B cell (primary cell): ENCODE results near the gene SPHK1. TPM values are rescaled to one million over a fixed set of nuclear protein-coding genes. Genes with fewer than 3 reads are reported as not detected.

Experiments used
- ATAC-seq: fragments of 200-7000 bp; cut with Tn5 transposase; one replicate; pipeline ENCODE4 v1.10.0; 2021; ENCODE audit warnings: low read depth, mild to moderate bottlenecking, moderate number of reproducible peaks, moderate library complexity
- CTCF ChIA-PET: fragments of 350-600 bp; sonication (Branson Sonifier 250); formaldehyde crosslinking; loops from one replicate; lab custom pipeline; 2021; ENCODE audit warnings: antibody characterized with exemption, inconsistent platforms; lab: Charles Lee
- POLR2A ChIA-PET: fragments of 350-600 bp; sonication (Branson Sonifier 250); formaldehyde crosslinking; loops from one replicate; lab custom pipeline; 2021; ENCODE audit warnings: antibody characterized with exemption; lab: Charles Lee
- DNase-seq: peaks from one replicate; pipeline ENCODE4 v3.0.0; 2013
- H2AFZ ChIP-seq: 2 replicates; pipeline ENCODE4 v1.6.1; 2012; ENCODE audit warnings: mild to moderate bottlenecking, low read depth, low read length; ENCODE audit not compliant: insufficient read depth, poor library complexity, severe bottlenecking
- H3K27ac ChIP-seq, 2 donors: 1 replicate in 1 of 2; 2 replicates in 1 of 2; pipeline ENCODE4 v1.5.1; 2012 to 2013; ENCODE audit warnings: low read length in 2 of 2, mild to moderate bottlenecking in 2 of 2, moderate library complexity in 1 of 2
- H3K27me3 ChIP-seq, 4 experiments: fragments of 200-600 bp in 1 of 4; sonication (generic) in 1 of 4; replicated peaks in 1 of 4; 1 replicate in 2 of 4; 2 replicates in 2 of 4; pipeline versions ENCODE4 v1.6.1 to v1.7.0; 2013 to 2016; ENCODE audit warnings: low read length in 3 of 4, mild to moderate bottlenecking in 2 of 4, mixed read lengths in 1 of 4, moderate library complexity in 1 of 4; ENCODE audit not compliant: insufficient read depth in 4 of 4, control insufficient read depth in 3 of 4; ENCODE audit errors: control extremely low read depth in 1 of 4
- H3K36me3 ChIP-seq, 2 experiments: replicated peaks in 1 of 2; 1 replicate in 1 of 2; 2 replicates in 1 of 2; pipeline versions ENCODE4 v1.6.1 to v1.7.1; 2013; ENCODE audit warnings: low read length in 1 of 2; ENCODE audit not compliant: insufficient read depth in 2 of 2, control insufficient read depth in 1 of 2; ENCODE audit errors: control extremely low read depth in 1 of 2, extremely low read depth in 1 of 2
- H3K4me1 ChIP-seq, 2 donors: fragments of 200-600 bp in 1 of 2; sonication (generic) in 1 of 2; 1 replicate in 1 of 2; 2 replicates in 1 of 2; pipeline versions ENCODE4 v1.5.1 to v1.6.1; 2013 to 2017; ENCODE audit warnings: low read length in 2 of 2; ENCODE audit not compliant: control insufficient read depth in 2 of 2, insufficient read depth in 2 of 2
- H3K4me2 ChIP-seq: replicated peaks from 2 replicates; pipeline ENCODE3; 2012; ENCODE audit warnings: mild to moderate bottlenecking, low read depth, low read length; ENCODE audit not compliant: poor library complexity, severe bottlenecking
- H3K4me3 ChIP-seq, 5 experiments: fragments of 200-600 bp in 1 of 5; sonication (generic) in 1 of 5; 1 replicate in 3 of 5; 2 replicates in 2 of 5; pipeline versions ENCODE4 v1.5.1 to v1.7.0; 2011 to 2016; ENCODE audit warnings: low read length in 4 of 5, mild to moderate bottlenecking in 4 of 5, low read depth in 2 of 5, control low read depth in 1 of 5, moderate library complexity in 1 of 5; ENCODE audit not compliant: insufficient read depth in 1 of 5; ENCODE audit errors: control extremely low read depth in 1 of 5, extremely low read depth in 1 of 5
- H3K79me2 ChIP-seq: fragments of 200-600 bp; sonication (generic); one replicate; pipeline ENCODE4 v1.6.0; 2016; ENCODE audit warnings: low read length; ENCODE audit not compliant: control insufficient read depth, insufficient read depth
- H3K9ac ChIP-seq: fragments of 200-600 bp; sonication (generic); 2 replicates; pipeline ENCODE4 v1.6.1; 2017; ENCODE audit warnings: mild to moderate bottlenecking, low read length, moderate library complexity
- H3K9me3 ChIP-seq, 3 donors: one replicate each; pipeline versions ENCODE4 v1.6.1 to v1.7.1; 2013; ENCODE audit warnings: low read length in 2 of 3; ENCODE audit not compliant: control insufficient read depth in 2 of 3, insufficient read depth in 1 of 3; ENCODE audit errors: control extremely low read depth in 1 of 3
- H4K20me1 ChIP-seq: 2 replicates; pipeline ENCODE4 v1.6.0; 2012; ENCODE audit warnings: mild to moderate bottlenecking, low read length; ENCODE audit not compliant: insufficient read depth, control insufficient read depth, poor library complexity, severe bottlenecking
- H3K27ac Mint-ChIP-seq: one replicate; pipeline ENCODE4 v1.8.0; 2021; ENCODE audit warnings: mixed read lengths
- H3K27me3 Mint-ChIP-seq: one replicate; pipeline ENCODE4 v1.8.0; 2021; ENCODE audit warnings: mixed read lengths
- H3K4me1 Mint-ChIP-seq: one replicate; pipeline ENCODE4 v1.8.0; 2021; ENCODE audit warnings: mixed read lengths
- H3K4me3 Mint-ChIP-seq: one replicate; pipeline ENCODE4 v1.8.0; 2021; ENCODE audit warnings: mixed read lengths
- H3K9me3 Mint-ChIP-seq: one replicate; pipeline ENCODE4 v1.8.0; 2022; ENCODE audit warnings: mixed read lengths; ENCODE audit not compliant: insufficient read depth
- CTCF ChIP-seq: fragments of 200-600 bp; IDR thresholded peaks from one replicate; pipeline ENCODE4 v1.8.0; 2022; ENCODE audit warnings: antibody characterized with exemption, mild to moderate bottlenecking
- EZH2 ChIP-seq: IDR thresholded peaks from 2 replicates; pipeline ENCODE4 v1.6.1; 2012; ENCODE audit warnings: borderline replicate concordance, low read depth, mild to moderate bottlenecking, moderate library complexity, low read length; ENCODE audit not compliant: insufficient read depth, poor library complexity, severe bottlenecking
- WGBS: methylation state at CpG from one replicate; pipeline ENCODE4 v1.1.5; 2013; ENCODE audit warnings: missing lambda C conversion rate; ENCODE audit not compliant: insufficient coverage; 5-methylcytosine and 5-hydroxymethylcytosine counted together
- intact Hi-C: fragments of 100-400 bp; cut with micrococcal nuclease; formaldehyde crosslinking; loops from one replicate; pipeline ENCODE4 v1.10.0; 2022
- polyA plus RNA-seq: library from polyadenylated mRNA; depleted of rRNA; stranded (reverse); fragments of >200 nt; gene quantifications from 2 replicates; pipeline ENCODE4 v1.2.3, GENCODE V29; 2012
- total RNA-seq, 2 donors: library from RNA; stranded (reverse); fragments of 120-200 nt in 1 of 2; gene quantifications; 1 replicate in 1 of 2; 2 replicates in 1 of 2; pipeline versions ENCODE4 v1.2.3 to v1.2.4, GENCODE V29; 2013 to 2022

SPHK1 gene
- total and polyA plus RNA-seq, 2 donors (not counting 1 experiment from before 2014, with no cell fraction given): 1.1 to 2.4 TPM

GRCh38 chr17:76369379-76369778 is 15.0 kb upstream of the SPHK1 start:
- Mint-ChIP-seq H3K4me1 (no peaks in the 10 kb centered on the region), H3K27ac (no peak overlapping the region), H3K4me3 (no peak overlapping the region), H3K27me3 (peaks cover 9% of the 10 kb centered on the region), H3K9me3 (no peaks in the 10 kb centered on the region)
- H4K20me1 ChIP-seq: no peaks in the 10 kb centered on the region
- H2AFZ ChIP-seq: no peak overlapping the region
- no peak overlapping the region for H3K4me2 ChIP-seq
- intact Hi-C loops: no loop called here
- ATAC-seq: no peak
- H3K27me3 ChIP-seq: peaks cover 0 to 6% (median 0%) of the 10 kb centered on the region in 4 experiments
- WGBS: 99% methylated on average over 7 of the region's 10 CpGs
- POLR2A ChIA-PET: no interaction called here
- no peaks in the 10 kb centered on the region for H3K4me1 ChIP-seq
- CTCF ChIA-PET: interaction anchor here (1.5 to 3.9 kb wide), 2 partner anchors 12 to 28 kb away, joined by 3 to 20 read pairs; no protein-coding TSS in a partner anchor
- no peak overlapping the region for H3K27ac ChIP-seq
- DNase-seq: no peak
- no peak overlapping the region for H3K4me3 ChIP-seq
- no peaks in the 10 kb centered on the region for H3K79me2 ChIP-seq
- no peaks in the 10 kb centered on the region for H3K9me3 ChIP-seq
- no peak for TF ChIP-seq EZH2
- TF ChIP-seq CTCF: no peak
- no peaks in the 10 kb centered on the region for H3K36me3 ChIP-seq
- no peak overlapping the region for H3K9ac ChIP-seq

GRCh38 chr17:76369804-76370203 is 14.6 kb upstream of the SPHK1 start:
- no peak overlapping the region for H2AFZ ChIP-seq
- Mint-ChIP-seq H3K27ac (no peak overlapping the region), H3K4me3 (no peak overlapping the region), H3K4me1 (no peaks in the 10 kb centered on the region), H3K9me3 (no peaks in the 10 kb centered on the region), H3K27me3 (peaks cover 9% of the 10 kb centered on the region)
- no peak overlapping the region for H3K4me3 ChIP-seq
- H4K20me1 ChIP-seq: no peaks in the 10 kb centered on the region
- TF ChIP-seq CTCF (no peak), EZH2 (no peak)
- H3K9ac ChIP-seq: no peak overlapping the region
- ATAC-seq (no peak), DNase-seq (no peak)
- ChIA-PET CTCF (interaction anchor here (1.0 to 3.9 kb wide), 3 partner anchors 8 to 28 kb away, joined by 3 to 20 read pairs (median 5); no protein-coding TSS in a partner anchor), POLR2A (interaction anchor here (0.7 kb wide), 1 partner anchor 356 kb away, joined by 3 read pairs; no protein-coding TSS in a partner anchor)
- no peak overlapping the region for H3K27ac ChIP-seq
- intact Hi-C loops: no loop called here
- no peak overlapping the region for H3K4me2 ChIP-seq
- H3K9me3 ChIP-seq: no peaks in the 10 kb centered on the region
- no peaks in the 10 kb centered on the region for H3K79me2 ChIP-seq
- H3K4me1 ChIP-seq: no peaks in the 10 kb centered on the region
- WGBS: 89% methylated on average over 7 of the region's 7 CpGs
- no peaks in the 10 kb centered on the region for H3K36me3 ChIP-seq
- peaks cover 0 to 6% (median 0%) of the 10 kb centered on the region in 4 experiments for H3K27me3 ChIP-seq
